ENCODE measurements around the gene SAMD8. TPM values are rescaled to one million over a fixed set of nuclear protein-coding genes. Genes with fewer than 3 reads are reported as not detected.
"Not testable (repeated sequence)": the region's sequence is repeated elsewhere in the genome, so short reads cannot be mapped to it uniquely, and the experiment has no call there.

The SAMD8 gene
- total and polyA plus RNA-seq, 10 of the 15 experiments (the other 5 are each of a cell fraction or from before 2014, with no cell fraction given), result 2.8 to 26.0 (median 9.3) TPM

DNA sequence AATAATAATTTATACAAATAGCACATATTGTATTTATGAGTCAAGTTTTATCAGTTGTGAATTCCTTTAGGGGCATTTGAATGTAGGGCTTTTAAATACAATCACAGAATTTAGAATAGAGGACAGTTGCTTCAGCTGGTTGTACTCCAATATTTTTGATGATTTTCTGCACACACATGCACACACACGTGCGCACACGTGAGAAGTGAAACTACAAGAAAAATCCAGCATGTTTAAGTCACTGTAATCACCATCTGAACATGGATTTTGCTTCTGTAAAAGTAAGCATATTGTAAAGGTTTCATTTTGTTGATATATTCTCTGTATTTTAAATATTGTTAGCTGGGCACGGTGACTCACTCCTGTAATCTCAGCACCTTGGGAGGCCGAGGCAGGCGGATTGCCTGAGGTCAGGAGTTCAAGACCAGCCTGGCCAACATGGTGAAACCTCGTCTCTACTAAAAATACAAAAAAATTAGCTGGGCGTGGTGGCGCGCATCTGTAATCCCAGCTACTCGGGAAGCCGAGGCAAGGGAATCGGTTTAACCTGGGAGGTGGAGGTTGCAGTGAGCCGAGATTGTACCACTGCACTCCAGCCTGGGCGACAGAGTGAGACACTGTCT, 8.1 kb downstream of the SAMD8 start:
- H3K27ac ChIP-seq (ENCODE audit: control insufficient read depth, insufficient read depth); H3K4me2 ChIP-seq (ENCODE audit: control insufficient read depth, insufficient read depth); H3K9ac ChIP-seq (ENCODE audit: control insufficient read depth, insufficient read depth, low read length); H3K36me3 ChIP-seq (ENCODE audit: control insufficient read depth in 2 of 2, insufficient read depth in 2 of 2, low read length in 1 of 2); H3K4me3 ChIP-seq; H2AFZ ChIP-seq (ENCODE audit: control insufficient read depth, low read depth, low read length); BruUV-seq (replicated peaks); intact Hi-C loops (cut with micrococcal nuclease; ENCODE audit: unreplicated experiment); FAIRE-seq; ATAC-seq; DNase-seq (ENCODE audit: low read depth, low spot score); RAD21 ChIA-PET (ENCODE audit: unreplicated experiment); H4K20me1 ChIP-seq (ENCODE audit: control insufficient read depth, insufficient read depth); H3K9me3 ChIP-seq (replicated peaks; ENCODE audit: control insufficient read depth, insufficient read depth, low read length); in situ Hi-C loops (cut with MboI); H3K4me1 ChIP-seq (ENCODE audit: control insufficient read depth, insufficient read depth, low read length); H3K27me3 ChIP-seq (replicated peaks in 1 of 2; ENCODE audit: control insufficient read depth in 2 of 2, insufficient read depth in 2 of 2, low read length in 1 of 2): not testable (repeated sequence)
- ChIA-PET SMC1A (ENCODE audit: uncharacterized antibody, unreplicated experiment) (interaction anchor here (0.8 to 2.2 kb wide), 6 partner anchors 9 to 116 kb away, joined by 3 to 11 read pairs (median 4); partner anchors contain the start of gene COMTD1), POLR2A (interaction anchor here (1.2 kb wide), 1 partner anchor 9 kb away, joined by 4 read pairs; no protein-coding TSS in a partner anchor), CTCF (interaction anchor here (0.6 to 1.8 kb wide), 4 partner anchors 19 to 1271 kb away, joined by 3 to 6 read pairs (median 4); no protein-coding TSS in a partner anchor)
- H3K79me2 ChIP-seq (ENCODE audit: control insufficient read depth, insufficient read depth, low read length), result peaks cover 72% of the 10 kb centered on the region
- 82% methylated on average over 15 of the region's 15 CpGs for WGBS (ENCODE audit: insufficient coverage, insufficient replicate concordance, low lambda C conversion rate, missing lambda C conversion rate)
- TF ChIP-seq BHLHE40 (IDR thresholded peaks at IDR 0.05; ENCODE audit: borderline replicate concordance in 1 of 2, low read depth in 2 of 2, low read length in 1 of 2), result peak in 1 of 2 experiments; percentile 23; a peak in 1 of 4 replicates

DNA sequence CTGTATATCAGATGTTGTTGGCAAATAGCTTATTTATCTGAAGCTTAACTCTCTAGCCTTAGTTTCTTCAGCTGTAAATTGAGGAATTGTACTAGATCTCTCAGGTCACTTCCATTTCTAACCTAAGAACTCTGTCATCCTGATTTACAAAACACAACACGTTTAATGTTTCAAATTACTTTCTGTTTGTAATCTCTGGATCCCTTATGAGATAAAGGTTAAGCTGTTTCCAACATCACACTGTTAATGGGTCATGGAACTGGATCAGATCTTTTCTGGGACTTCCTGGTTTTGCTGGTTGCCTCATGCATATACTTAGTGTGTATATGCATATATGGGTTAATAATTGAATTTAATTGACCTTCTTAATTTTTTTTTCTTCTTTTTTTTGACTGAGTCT, 9.9 kb downstream of the SAMD8 start:
- in situ Hi-C loops (cut with MboI) (no loop called here), intact Hi-C loops (cut with micrococcal nuclease; ENCODE audit: unreplicated experiment) (no loop called here)
- no peaks in the 10 kb centered on the region for H3K9me3 ChIP-seq (replicated peaks; ENCODE audit: control insufficient read depth, insufficient read depth, low read length)
- BruUV-seq (replicated peaks), result TSS peak; percentile 13
- FAIRE-seq (no peak), DNase-seq (ENCODE audit: low read depth, low spot score) (no peak), ATAC-seq (no peak)
- ChIA-PET SMC1A (ENCODE audit: uncharacterized antibody, unreplicated experiment) (interaction anchor here (1.4 to 2.2 kb wide), 2 partner anchors 8 to 76 kb away, joined by 4 to 11 read pairs; no protein-coding TSS in a partner anchor), POLR2A (interaction anchor here (0.6 kb wide), 1 partner anchor 10 kb away, joined by 4 read pairs; no protein-coding TSS in a partner anchor), CTCF (interaction anchor here (0.5 to 1.8 kb wide), 6 partner anchors 9 to 1343 kb away, joined by 3 to 5 read pairs (median 4); partner anchors contain the start of gene SAMD8), RAD21 (ENCODE audit: unreplicated experiment) (interaction anchor here (0.9 kb wide), 1 partner anchor 150 kb away, joined by 3 read pairs; no protein-coding TSS in a partner anchor)
- no peak overlapping the region for H3K4me3 ChIP-seq
- H3K4me1 ChIP-seq (ENCODE audit: control insufficient read depth, insufficient read depth, low read length), result no peaks in the 10 kb centered on the region
- no peak overlapping the region for H3K27ac ChIP-seq (ENCODE audit: control insufficient read depth, insufficient read depth)
- no peak overlapping the region for H2AFZ ChIP-seq (ENCODE audit: control insufficient read depth, low read depth, low read length)
- peaks cover 57% of the 10 kb centered on the region for H3K79me2 ChIP-seq (ENCODE audit: control insufficient read depth, insufficient read depth, low read length)
- H3K27me3 ChIP-seq (replicated peaks in 1 of 2; ENCODE audit: control insufficient read depth in 2 of 2, insufficient read depth in 2 of 2, low read length in 1 of 2), result no peaks in the 10 kb centered on the region
- peaks cover 0 to 9% of the 10 kb centered on the region in 2 experiments; a peak in 2 of 4 replicates for H3K36me3 ChIP-seq (ENCODE audit: control insufficient read depth in 2 of 2, insufficient read depth in 2 of 2, low read length in 1 of 2)
- no peak overlapping the region for H3K4me2 ChIP-seq (ENCODE audit: control insufficient read depth, insufficient read depth)
- no peaks in the 10 kb centered on the region for H4K20me1 ChIP-seq (ENCODE audit: control insufficient read depth, insufficient read depth)
- WGBS (ENCODE audit: insufficient coverage, insufficient replicate concordance, low lambda C conversion rate, missing lambda C conversion rate), result 96% methylated on average over 1 of the region's 1 CpG
- no peak overlapping the region for H3K9ac ChIP-seq (ENCODE audit: control insufficient read depth, insufficient read depth, low read length)
- TF ChIP-seq FOXM1 (IDR thresholded peaks at IDR 0.05; ENCODE audit: low read depth, low read length), result no peak
- no peak for TF ChIP-seq PAX8 (IDR thresholded peaks at IDR 0.05)
- no peak for TF ChIP-seq SREBF1 (IDR thresholded peaks at IDR 0.05; ENCODE audit: low read length)
- no peak for TF ChIP-seq SREBF2 (IDR thresholded peaks at IDR 0.05; ENCODE audit: low read length)
- no peak for TF ChIP-seq CHD1 (IDR thresholded peaks at IDR 0.05; ENCODE audit: low read depth, low read length)
- no peak for TF ChIP-seq NFIC (IDR thresholded peaks at IDR 0.05; ENCODE audit: low read depth, low read length)
- TF ChIP-seq MEF2A (IDR thresholded peaks at IDR 0.05; ENCODE audit: insufficient read depth, low read depth, low read length), result no peak
- TF ChIP-seq HDAC6 (IDR thresholded peaks at IDR 0.05; ENCODE audit: unreplicated experiment), result no peak
- TF ChIP-seq CHD2 (IDR thresholded peaks at IDR 0.05; ENCODE audit: borderline replicate concordance, low read depth, low read length), result no peak
- TF ChIP-seq CEBPZ (IDR thresholded peaks at IDR 0.05; ENCODE audit: low read depth, low read length), result no peak
- TF ChIP-seq HSF1 (IDR thresholded peaks at IDR 0.05; ENCODE audit: low read depth, low read length), result no peak

Data from GM12878 (cell line).